Measurements from ENCODE around the gene TRPM5.

Gene TRPM5

GRCh38 chr11:2433106-2433925 lies 11.0 kb downstream of the TRPM5 start:
- no peak for TF ChIP-seq CTCF (conservative IDR thresholded peaks at IDR 0.05; ENCODE audit: low read depth, low read length)
- no peak overlapping the region for H3K27ac ChIP-seq
- H4K20me1 ChIP-seq (ENCODE audit: insufficient read depth): no peaks in the 10 kb centered on the region

GRCh38 chr11:2432628-2433071 lies 11.7 kb downstream of the TRPM5 start:
- no peaks in the 10 kb centered on the region for H3K4me1 ChIP-seq (ENCODE audit: low read depth, poor library complexity, severe bottlenecking)
- H3K79me2 ChIP-seq (ENCODE audit: insufficient read depth, low read depth): no peaks in the 10 kb centered on the region
- H4K20me1 ChIP-seq (ENCODE audit: insufficient read depth): no peaks in the 10 kb centered on the region
- H3K4me2 ChIP-seq: no peak overlapping the region
- no peak for TF ChIP-seq CTCF (conservative IDR thresholded peaks at IDR 0.05; ENCODE audit: low read depth, low read length)
- no peak overlapping the region for H3K27ac ChIP-seq
- H3K36me3 ChIP-seq (ENCODE audit: insufficient read depth): no peaks in the 10 kb centered on the region
- H3K27me3 ChIP-seq (ENCODE audit: insufficient read depth, low read depth): no peaks in the 10 kb centered on the region; the same call in 1 of the 2 replicates
- H3K9ac ChIP-seq: no peak overlapping the region
- no peak overlapping the region for H2AFZ ChIP-seq (ENCODE audit: low read depth)
- H3K4me3 ChIP-seq (IDR thresholded peaks at IDR 0.05; ENCODE audit: insufficient read depth, low read depth, low read length): no peak overlapping the region

More at GRCh38 chr11:2433106-2433925, 11.0 kb downstream of the TRPM5 start:
- Histone ChIP-seq H3K4me3 (IDR thresholded peaks at IDR 0.05; ENCODE audit: insufficient read depth, low read depth, low read length) (no peak overlapping the region), H3K27me3 (ENCODE audit: insufficient read depth, low read depth) (no peaks in the 10 kb centered on the region), H3K9ac (no peak overlapping the region), H3K4me1 (ENCODE audit: low read depth, poor library complexity, severe bottlenecking) (no peaks in the 10 kb centered on the region), H3K79me2 (ENCODE audit: insufficient read depth, low read depth) (no peaks in the 10 kb centered on the region), H2AFZ (ENCODE audit: low read depth) (no peak overlapping the region), H3K36me3 (ENCODE audit: insufficient read depth) (no peaks in the 10 kb centered on the region), H3K4me2 (no peak overlapping the region)

- Histone ChIP-seq H3K79me2 (ENCODE audit: insufficient read depth, low read depth) (no peaks in the 10 kb centered on the region), H3K9ac (no peak overlapping the region), H3K36me3 (ENCODE audit: insufficient read depth) (no peaks in the 10 kb centered on the region), H3K27ac (no peak overlapping the region), H4K20me1 (ENCODE audit: insufficient read depth) (no peaks in the 10 kb centered on the region), H3K4me2 (no peak overlapping the region), H3K4me1 (ENCODE audit: low read depth, poor library complexity, severe bottlenecking) (no peaks in the 10 kb centered on the region), H3K4me3 (IDR thresholded peaks at IDR 0.05; ENCODE audit: insufficient read depth, low read depth, low read length) (no peak overlapping the region), H2AFZ (ENCODE audit: low read depth) (no peak overlapping the region), H3K27me3 (ENCODE audit: insufficient read depth, low read depth) (no peaks in the 10 kb centered on the region; the same call in 1 of the 2 replicates)
- no peak for TF ChIP-seq CTCF (conservative IDR thresholded peaks at IDR 0.05; ENCODE audit: low read depth, low read length)
Observed at GRCh38 chr11:2432171-2432621, 12.1 kb downstream of the TRPM5 start.

GRCh38 chr11:2431395-2431794 lies 12.9 kb downstream of the TRPM5 start:
- H3K4me3 ChIP-seq (IDR thresholded peaks at IDR 0.05; ENCODE audit: insufficient read depth, low read depth, low read length): no peak overlapping the region
- H3K36me3 ChIP-seq (ENCODE audit: insufficient read depth): no peaks in the 10 kb centered on the region
- H3K4me2 ChIP-seq: no peak overlapping the region
- no peaks in the 10 kb centered on the region for H3K79me2 ChIP-seq (ENCODE audit: insufficient read depth, low read depth)
- no peak overlapping the region for H3K9ac ChIP-seq
- no peak for TF ChIP-seq CTCF (conservative IDR thresholded peaks at IDR 0.05; ENCODE audit: low read depth, low read length)
- no peaks in the 10 kb centered on the region for H4K20me1 ChIP-seq (ENCODE audit: insufficient read depth)
- no peaks in the 10 kb centered on the region; the same call in 1 of the 2 replicates for H3K27me3 ChIP-seq (ENCODE audit: insufficient read depth, low read depth)
- H3K4me1 ChIP-seq (ENCODE audit: low read depth, poor library complexity, severe bottlenecking): no peaks in the 10 kb centered on the region
- no peak overlapping the region for H3K27ac ChIP-seq
- H2AFZ ChIP-seq (ENCODE audit: low read depth): no peak overlapping the region
